ENCODE results near the gene NINJ2. TPM values are rescaled to one million over a fixed set of nuclear protein-coding genes. Genes with fewer than 3 reads are reported as not detected.

Gene NINJ2
- total RNA-seq, 1 experiment from 2014 or later, result not detected

DNA sequence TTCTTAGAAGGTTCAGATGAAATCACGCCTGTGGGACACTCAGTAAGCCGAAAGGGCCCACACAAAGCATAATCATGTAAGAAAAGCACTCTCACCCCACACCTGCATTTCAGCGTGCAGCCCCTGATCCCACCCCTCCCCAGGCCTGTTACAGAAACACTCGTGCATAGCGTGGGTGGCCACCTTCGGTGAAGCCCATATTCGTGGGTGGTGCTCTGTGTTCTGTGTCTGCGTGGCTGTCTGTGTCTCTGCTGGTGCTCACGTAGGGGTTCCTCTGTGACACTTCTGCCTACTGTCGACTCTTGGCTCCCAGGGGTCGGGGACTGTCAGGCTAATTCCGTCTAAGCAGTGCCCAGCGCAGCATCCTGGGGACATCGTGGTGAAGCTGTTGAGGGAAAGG is 129.5 kb downstream of the NINJ2 start:
- no peak for DNase-seq (ENCODE audit: low read depth)

- peak; percentile 89 for DNase-seq (ENCODE audit: low read depth)
Measured at GRCh38 chr12:532908-533565, 130.2 kb downstream of the NINJ2 start.

GRCh38 chr12:531951-532585 is 131.2 kb downstream of the NINJ2 start:
- no peak for DNase-seq (ENCODE audit: low read depth)

GRCh38 chr12:530821-531220 is 132.4 kb downstream of the NINJ2 start:
- no peak for DNase-seq (ENCODE audit: low read depth)

GRCh38 chr12:530308-530707 is 132.9 kb downstream of the NINJ2 start:
- peak; percentile 89 for DNase-seq (ENCODE audit: low read depth)

DNA sequence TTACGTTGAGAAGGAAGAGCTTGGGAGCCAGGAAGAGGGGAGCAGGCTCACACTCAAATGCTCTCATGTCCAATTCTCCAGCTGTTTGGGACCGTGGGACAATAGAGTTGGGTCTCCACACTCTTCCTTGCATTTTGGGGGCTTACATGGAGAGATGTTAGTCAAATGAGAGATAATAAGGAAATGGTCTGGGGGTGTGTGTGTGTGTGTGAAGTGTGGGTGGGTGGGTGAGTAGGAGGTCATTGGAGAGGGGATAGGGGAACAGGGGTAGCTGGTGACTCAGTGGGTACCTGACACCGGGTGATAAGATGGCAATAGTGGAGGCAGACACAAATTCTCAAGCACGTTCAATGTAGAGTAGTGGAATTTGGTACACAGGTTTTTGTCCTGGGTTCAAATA is 135.5 kb downstream of the NINJ2 start:
- no peak for DNase-seq (ENCODE audit: low read depth)

DNA sequence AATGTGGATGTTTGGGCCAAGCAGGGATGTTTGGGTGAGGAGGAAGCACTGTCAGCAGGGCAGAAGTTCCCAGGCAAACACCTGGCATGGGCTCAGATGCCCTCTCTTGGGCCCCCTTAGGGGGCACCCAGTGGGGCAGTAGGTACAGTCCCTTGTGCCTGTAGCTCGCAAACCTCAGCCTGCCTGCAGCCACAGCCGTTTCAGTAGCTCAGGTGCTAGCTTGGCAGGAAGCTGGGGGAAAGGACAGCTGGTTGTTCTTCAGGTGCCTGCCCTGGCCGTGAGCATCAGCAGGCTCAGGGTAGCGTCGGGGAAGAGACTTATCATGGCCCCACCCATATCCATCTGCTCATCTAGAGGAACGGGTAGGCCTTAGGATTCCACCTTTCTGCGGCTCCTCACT is 136.0 kb downstream of the NINJ2 start:
- DNase-seq (ENCODE audit: low read depth), result no peak

DNA sequence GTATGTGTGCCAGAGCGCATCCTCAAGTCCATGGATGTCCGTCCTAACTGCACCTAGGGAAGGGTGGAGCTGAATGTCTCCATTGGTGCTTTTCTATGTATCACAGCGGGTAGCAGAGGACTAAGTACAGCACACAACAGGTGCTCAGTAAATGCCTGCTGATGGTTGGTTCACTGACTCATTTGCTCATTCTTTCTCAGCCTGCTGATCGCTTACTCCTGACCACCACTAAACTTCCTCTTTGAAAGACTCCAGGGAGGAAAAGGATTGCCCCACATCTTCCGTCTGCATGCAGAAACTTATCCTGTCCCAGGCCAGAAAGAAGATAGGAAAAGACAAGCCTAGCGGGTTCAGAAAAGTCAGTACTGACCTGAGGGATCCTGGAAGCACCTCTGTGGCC is 137.2 kb downstream of the NINJ2 start:
- DNase-seq (ENCODE audit: low read depth), result peak; percentile 48

DNA sequence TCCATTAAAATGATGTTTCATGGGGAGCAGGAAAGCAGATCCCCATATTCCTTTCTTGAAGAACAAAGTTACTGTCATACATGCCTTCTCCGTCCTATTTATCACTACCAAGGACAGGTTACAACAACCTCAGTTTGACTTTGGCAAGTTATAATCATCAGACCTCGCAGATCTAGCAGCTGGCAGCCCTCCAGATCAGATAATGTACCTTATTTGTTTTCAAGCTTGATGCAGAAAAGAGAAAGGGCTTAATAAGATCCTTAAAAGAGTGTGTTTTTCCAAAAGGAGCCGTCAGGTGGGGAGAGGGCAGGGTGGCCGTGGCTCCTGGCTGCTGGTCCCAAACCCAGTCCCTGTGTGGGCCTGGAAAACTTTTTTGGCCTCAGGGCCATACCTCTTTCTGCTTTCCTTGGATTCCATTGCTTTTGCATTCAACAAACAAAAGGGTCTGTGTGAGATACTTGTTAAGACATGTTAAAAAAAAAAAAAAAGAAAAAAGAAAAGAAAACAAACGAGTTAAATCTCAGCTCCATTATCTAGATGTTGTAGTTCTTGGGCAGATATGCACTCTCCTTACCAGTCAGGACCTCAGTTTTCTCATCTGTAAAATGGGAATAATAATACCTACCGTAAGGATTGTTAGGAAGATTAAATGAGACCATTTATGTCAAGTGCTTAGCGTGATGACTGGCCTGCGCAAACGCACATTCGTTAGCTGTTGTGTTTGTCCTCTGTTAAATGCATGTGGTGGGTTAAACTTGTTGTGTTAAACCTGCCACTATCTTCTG is 138.9 kb downstream of the NINJ2 start:
- DNase-seq (ENCODE audit: low read depth), result no peak

DNA sequence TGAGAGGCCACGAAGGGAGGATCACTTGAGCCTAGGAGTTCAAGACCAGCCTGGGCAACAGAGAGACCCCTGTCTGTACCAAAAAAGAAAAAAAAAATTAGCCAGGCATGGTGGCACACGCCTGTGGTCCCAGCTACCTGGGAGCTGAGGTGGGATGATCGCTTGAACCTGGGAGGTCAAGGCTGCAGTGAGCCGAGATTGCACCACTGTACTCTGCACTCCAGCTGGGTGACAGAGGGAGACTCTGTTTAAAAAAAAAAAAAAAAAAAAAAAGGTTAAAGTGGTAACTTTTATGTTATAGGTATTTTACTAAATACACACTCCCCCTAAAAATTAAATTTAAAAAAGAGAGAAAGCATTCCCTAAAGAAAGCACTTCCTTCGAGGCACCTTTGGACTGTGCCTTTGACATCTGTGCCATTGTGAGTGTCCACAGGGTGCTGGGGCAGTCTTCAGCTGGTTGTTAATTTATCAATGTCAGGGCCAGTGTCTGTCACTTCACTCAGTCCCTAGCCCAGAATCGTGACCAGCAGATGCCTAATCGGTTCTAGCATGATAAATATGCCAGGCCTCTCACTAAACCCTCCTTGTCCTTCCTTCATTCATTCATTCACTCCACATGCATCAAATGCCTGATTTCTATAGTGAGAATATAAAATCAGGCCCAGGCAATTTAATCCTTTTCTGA is 140.4 kb downstream of the NINJ2 start:
- DNase-seq (ENCODE audit: low read depth), result no peak

GRCh38 chr12:520119-520518 is 143.1 kb downstream of the NINJ2 start:
- DNase-seq (ENCODE audit: low read depth), result no peak

DNA sequence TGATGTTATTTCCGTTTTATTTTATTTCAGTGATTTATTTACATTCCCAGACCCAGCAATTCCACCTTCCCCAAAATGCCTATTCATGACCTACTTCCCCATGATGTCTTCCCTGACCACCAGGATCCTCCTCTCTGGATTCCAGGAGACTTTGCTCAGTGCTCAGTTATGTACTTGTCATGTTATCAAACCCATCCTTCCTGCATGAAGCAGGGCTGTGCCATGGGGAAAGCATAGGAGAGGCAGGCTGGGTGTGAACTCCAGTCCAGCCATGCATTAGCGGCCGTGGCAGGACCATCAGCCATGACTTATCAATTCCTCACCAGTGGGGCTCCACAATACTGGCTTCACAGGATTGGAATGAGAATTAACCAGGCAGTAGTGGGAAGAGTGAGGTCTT is 145.7 kb downstream of the NINJ2 start:
- DNase-seq (ENCODE audit: low read depth), result no peak

Other genes starting within 250 kb of the NINJ2 start
- 0.06 and 0.19 TPM in 2 replicates for gene B4GALNT3, start 203.5 kb downstream of the NINJ2 start, total RNA-seq (2014; rRNA removed)
- 72.2 and 83.0 TPM in 2 replicates for gene WNK1, start 89.1 kb upstream of the NINJ2 start, total RNA-seq (2014; rRNA removed)